H1 (cell line): ENCODE results near the gene RBL1. TPM values are rescaled to one million over a fixed set of nuclear protein-coding genes. Genes with fewer than 3 reads are reported as not detected.
"Not testable (repeated sequence)": the region's sequence is repeated elsewhere in the genome, so short reads cannot be mapped to it uniquely, and the experiment has no call there.

Experiments
- CTCF ChIA-PET: fragments of 300-600 bp; sonication (Branson Sonifier 250); formaldehyde crosslinking; loops from one replicate; lab custom pipeline; 2021; ENCODE audit not compliant: partially characterized antibody; lab: Charles Lee
- POLR2A ChIA-PET: fragments of 300-600 bp; sonication (Branson Sonifier 250); formaldehyde crosslinking; loops from one replicate; lab custom pipeline; 2021; ENCODE audit warnings: inconsistent platforms; ENCODE audit not compliant: partially characterized antibody; lab: Charles Lee
- DNase-seq, 2 experiments: peaks; one replicate each; pipeline versions ENCODE4 v3.0.0 to v3.0.0-alpha.2; 2010 to 2022; ENCODE audit warnings: low spot score in 2 of 2, low read depth in 1 of 2, mixed read lengths in 1 of 2
- FAIRE-seq: peaks from 2 replicates; lab custom pipeline; 2011; peaks lifted over from hg19 to GRCh38; lab: Jason Lieb, UNC
- H2AFZ ChIP-seq: 2 replicates; pipeline ENCODE4 v1.8.1; 2012; ENCODE audit warnings: low read length, inconsistent platforms
- H2AK5ac ChIP-seq: 2 replicates; pipeline ENCODE4 v1.6.1; 2013; ENCODE audit warnings: low read depth, low read length
- H2BK120ac ChIP-seq: replicated peaks from 2 replicates; pipeline ENCODE3; 2013; ENCODE audit warnings: low read depth, low read length, inconsistent platforms
- H2BK12ac ChIP-seq: 2 replicates; pipeline ENCODE4 v1.6.1; 2013; ENCODE audit warnings: low read depth, low read length
- H2BK15ac ChIP-seq: 2 replicates; pipeline ENCODE4 v1.6.1; 2013; ENCODE audit warnings: low read length
- H2BK20ac ChIP-seq: 2 replicates; pipeline ENCODE4 v1.6.1; 2013; ENCODE audit warnings: low read length
- H2BK5ac ChIP-seq: 2 replicates; pipeline ENCODE4 v1.6.1; 2013; ENCODE audit warnings: low read depth, low read length
- H3K14ac ChIP-seq: 2 replicates; pipeline ENCODE4 v1.6.1; 2013; ENCODE audit warnings: inconsistent platforms; ENCODE audit not compliant: insufficient read length
- H3K18ac ChIP-seq: 2 replicates; pipeline ENCODE4 v1.6.1; 2013; ENCODE audit warnings: low read length; ENCODE audit errors: extremely low read depth
- H3K23ac ChIP-seq: 2 replicates; pipeline ENCODE4 v1.6.1; 2013; ENCODE audit warnings: inconsistent platforms; ENCODE audit not compliant: insufficient read length
- H3K23me2 ChIP-seq: 2 replicates; pipeline ENCODE4 v1.6.1; 2013; ENCODE audit warnings: low read depth, low read length
- H3K27ac ChIP-seq: 2 replicates; pipeline ENCODE4 v1.6.1; 2011; ENCODE audit warnings: low read depth, low read length, inconsistent platforms
- H3K27me3 ChIP-seq, 4 experiments: replicated peaks in 1 of 4; 1 replicate in 1 of 4; 2 replicates in 3 of 4; pipeline versions ENCODE4 v1.6.1 to v1.8.1; 2011 to 2013; ENCODE audit warnings: low read length in 3 of 4, mild to moderate bottlenecking in 3 of 4, inconsistent platforms in 2 of 4, mixed read lengths in 2 of 4, moderate library complexity in 1 of 4; ENCODE audit not compliant: control insufficient read depth in 3 of 4, insufficient read depth in 3 of 4; ENCODE audit errors: extremely low read depth in 1 of 4
- H3K36me3 ChIP-seq, 4 experiments: 2 replicates each; pipeline versions ENCODE4 v1.6.1 to v1.8.1; 2011 to 2013; ENCODE audit warnings: mild to moderate bottlenecking in 4 of 4, low read length in 3 of 4, moderate library complexity in 2 of 4, control low read depth in 1 of 4, inconsistent platforms in 1 of 4; ENCODE audit not compliant: insufficient read depth in 4 of 4, control insufficient read depth in 2 of 4
- H3K4ac ChIP-seq: replicated peaks from 2 replicates; pipeline ENCODE3; 2013; ENCODE audit warnings: low read length, low read depth, mixed read lengths, inconsistent platforms; ENCODE audit not compliant: insufficient read length
- H3K4me1 ChIP-seq, 4 experiments: replicated peaks in 1 of 4; 1 replicate in 1 of 4; 2 replicates in 3 of 4; pipeline versions ENCODE4 v1.6.1 to v1.8.1; 2011 to 2013; ENCODE audit warnings: low read length in 3 of 4, inconsistent platforms in 2 of 4, mixed read lengths in 1 of 4; ENCODE audit not compliant: insufficient read depth in 4 of 4, control insufficient read depth in 3 of 4
- H3K4me2 ChIP-seq, 2 experiments: 2 replicates each; pipeline versions ENCODE4 v1.6.1 to v1.8.1; 2011 to 2013; ENCODE audit warnings: low read depth in 2 of 2, low read length in 2 of 2, control low read depth in 1 of 2, inconsistent platforms in 1 of 2, mild to moderate bottlenecking in 1 of 2; ENCODE audit not compliant: insufficient read depth in 1 of 2
- H3K4me3 ChIP-seq, 4 experiments: fragments of 200-600, 300-600 bp in 1 of 4; sonication (generic), shearing (Covaris generic), sonication (Bioruptor Twin) in 1 of 4; 2 replicates each; pipeline versions ENCODE4 v1.5.1 to v1.8.1; 2011 to 2016; ENCODE audit warnings: low read length in 4 of 4, low read depth in 3 of 4, control low read depth in 2 of 4, inconsistent platforms in 2 of 4, mild to moderate bottlenecking in 2 of 4, mixed read lengths in 1 of 4, moderate library complexity in 1 of 4; ENCODE audit not compliant: insufficient read depth in 2 of 4; ENCODE audit errors: extremely low read depth in 1 of 4
- H3K56ac ChIP-seq: replicated peaks from 2 replicates; pipeline ENCODE3; 2013; ENCODE audit warnings: low read depth, mild to moderate bottlenecking, mixed read lengths, low read length, inconsistent platforms; ENCODE audit not compliant: insufficient read length
- H3K79me1 ChIP-seq: 2 replicates; pipeline ENCODE4 v1.6.1; 2013; ENCODE audit warnings: low read depth, low read length, control low read depth
- H3K79me2 ChIP-seq, 2 experiments: 2 replicates each; pipeline versions ENCODE4 v1.6.1 to v1.8.1; 2012 to 2013; ENCODE audit warnings: low read length in 2 of 2, mild to moderate bottlenecking in 2 of 2, inconsistent platforms in 1 of 2; ENCODE audit not compliant: insufficient read depth in 2 of 2, control insufficient read depth in 1 of 2
- H3K9ac ChIP-seq, 4 experiments: replicated peaks in 1 of 4; 1 replicate in 1 of 4; 2 replicates in 3 of 4; pipeline versions ENCODE4 v1.6.1 to v1.8.1; 2011 to 2013; ENCODE audit warnings: low read depth in 3 of 4, low read length in 3 of 4, control low read depth in 2 of 4, mild to moderate bottlenecking in 2 of 4, moderate library complexity in 2 of 4, inconsistent platforms in 1 of 4; ENCODE audit errors: extremely low read depth in 1 of 4
- H3K9me3 ChIP-seq, 2 experiments: 2 replicates each; pipeline versions ENCODE4 v1.6.1 to v1.8.1; 2012 to 2013; ENCODE audit warnings: mild to moderate bottlenecking in 2 of 2, moderate library complexity in 2 of 2, control low read depth in 1 of 2, inconsistent platforms in 1 of 2, low read depth in 1 of 2, low read length in 1 of 2, mixed read lengths in 1 of 2; ENCODE audit not compliant: insufficient read depth in 2 of 2
- H4K20me1 ChIP-seq, 2 experiments: replicated peaks in 1 of 2; 2 replicates each; pipeline versions ENCODE3 to v1.8.1; 2011 to 2013; ENCODE audit warnings: inconsistent platforms in 2 of 2, low read length in 2 of 2, mild to moderate bottlenecking in 1 of 2; ENCODE audit not compliant: insufficient read depth in 2 of 2, control insufficient read depth in 1 of 2
- H4K5ac ChIP-seq: 2 replicates; pipeline ENCODE4 v1.6.1; 2013; ENCODE audit warnings: low read length, low read depth, mixed read lengths, inconsistent platforms; ENCODE audit not compliant: insufficient read length
- H4K8ac ChIP-seq: 2 replicates; pipeline ENCODE4 v1.8.0; 2013; ENCODE audit warnings: mild to moderate bottlenecking, moderate library complexity, low read length, inconsistent platforms; ENCODE audit not compliant: insufficient read depth; ENCODE audit errors: extremely low read depth
- H4K91ac ChIP-seq: replicated peaks from 2 replicates; pipeline ENCODE3; 2013; ENCODE audit warnings: low read length, mixed read lengths, inconsistent platforms; ENCODE audit not compliant: insufficient read length
- WGBS, 2 experiments: shearing (Covaris generic) in 1 of 2; methylation state at CpG; one replicate each; pipeline versions ENCODE4 v1.1.6 to v1.1.7; 2013 to 2015; ENCODE audit warnings: low lambda C conversion rate in 2 of 2, mixed read lengths in 2 of 2, inconsistent platforms in 1 of 2, low coverage in 1 of 2, missing lambda C conversion rate in 1 of 2; ENCODE audit not compliant: insufficient replicate concordance in 2 of 2, insufficient coverage in 1 of 2, insufficient read length in 1 of 2; ENCODE audit errors: extremely low coverage in 1 of 2, missing lambda C conversion rate in 1 of 2; 5-methylcytosine and 5-hydroxymethylcytosine counted together
- polyA plus RNA-seq, 7 experiments: library from polyadenylated mRNA; depleted of rRNA in 3 of 7; stranded (reverse) in 5 of 7; unstranded in 2 of 7; fragments of >200 nt in 5 of 7; fragments of 200-250 nt in 2 of 7; gene quantifications; 1 replicate in 5 of 7; 2 replicates in 1 of 7; 4 replicates in 1 of 7; pipeline versions ENCODE4 v1.2.1 to v1.2.3, GENCODE V29; 2011 to 2013; ENCODE audit warnings: missing spikeins in 2 of 7, mixed read lengths in 2 of 7
- total RNA-seq: library from RNA; stranded (reverse); fragmentation: NEBNext Ultra II Directional; extraction: Animal tissue kit (Norgen Biotek cat#: 25700); gene quantifications from 2 replicates; pipeline ENCODE4 v1.2.1, GENCODE V29; 2021

RBL1 gene
- total and polyA plus RNA-seq, 2 of the 8 experiments (the other 6 are each of a cell fraction or from before 2014, with no cell fraction given): 3.2 to 12.3 TPM

DNA sequence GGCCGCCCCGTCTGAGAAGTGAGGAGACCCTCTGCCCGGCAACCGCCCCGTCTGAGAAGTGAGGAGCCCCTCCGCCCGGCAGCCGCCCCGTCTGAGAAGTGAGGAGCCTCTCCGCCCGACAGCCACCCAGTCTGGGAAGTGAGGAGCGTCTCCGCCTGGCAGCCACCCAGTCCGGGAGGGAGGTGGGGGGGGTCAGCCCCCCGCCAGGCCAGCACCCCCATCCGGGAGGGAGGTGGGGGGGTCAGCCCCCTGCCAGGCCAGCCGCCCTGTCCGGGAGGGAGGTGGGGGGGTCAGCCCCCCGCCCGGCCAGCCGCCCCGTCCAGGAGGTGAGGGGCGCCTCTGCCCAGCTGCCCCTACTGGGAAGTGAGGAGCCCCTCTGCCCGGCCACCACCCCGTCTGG is 26.2 kb downstream of the RBL1 start:
- not testable (repeated sequence) for FAIRE-seq, DNase-seq

More for the DNA sequence above, 26.2 kb downstream of the RBL1 start:
- H4K8ac ChIP-seq, H2BK5ac ChIP-seq, H3K23me2 ChIP-seq, H3K14ac ChIP-seq, H2BK20ac ChIP-seq, H3K79me1 ChIP-seq, H3K4ac ChIP-seq, H3K27me3 ChIP-seq, H4K91ac ChIP-seq, H3K4me1 ChIP-seq, H2BK15ac ChIP-seq, H2BK120ac ChIP-seq, H4K20me1 ChIP-seq, H3K4me2 ChIP-seq, H4K5ac ChIP-seq, H2AK5ac ChIP-seq, H3K79me2 ChIP-seq, H2AFZ ChIP-seq, H3K18ac ChIP-seq, H3K56ac ChIP-seq, H2BK12ac ChIP-seq, H3K9me3 ChIP-seq, H3K9ac ChIP-seq, H3K27ac ChIP-seq, H3K4me3 ChIP-seq, POLR2A ChIA-PET, H3K23ac ChIP-seq: not testable (repeated sequence)
- CTCF ChIA-PET: interaction anchor here (1.5 kb wide), 1 partner anchor 12 kb away, joined by 4 read pairs; no protein-coding TSS in a partner anchor
- 100% methylated on average over 1 of the region's 25 CpGs; no CpG with 5 or more reads in 1 of the 2 experiments for WGBS, 2 experiments
- peaks cover 2 to 21% (median 9%) of the 10 kb centered on the region in 4 experiments; a peak in 6 of 8 replicates for H3K36me3 ChIP-seq
